HCT116 (cell line): ENCODE data around the gene MPHOSPH10. TPM values are rescaled to one million over a fixed set of nuclear protein-coding genes. Genes with fewer than 3 reads are reported as not detected.

Experiments
- ATAC-seq: fragments of 200-7000 bp; cut with Tn5 transposase; 2 replicates; pipeline ENCODE4 v1.9.1; 2020; ENCODE audit warnings: mild to moderate bottlenecking, moderate library complexity
- BruUV-seq: library from RNA; stranded (reverse); fragments of 400-500 nt; replicated peaks from 2 replicates; lab custom pipeline; 2021; lab: Mats Ljungman, UMichigan
- CTCF ChIA-PET: fragments of 300-600 bp; sonication (Branson Sonifier 250); formaldehyde crosslinking; loops from one replicate; lab custom pipeline; 2021; ENCODE audit warnings: antibody characterized with exemption; lab: Charles Lee
- POLR2A ChIA-PET: fragments of 300-600, 350-600 bp; sonication (Branson Sonifier 250); formaldehyde crosslinking; loops from one replicate; lab custom pipeline; 2021; ENCODE audit warnings: antibody characterized with exemption; lab: Charles Lee
- RAD21 ChIA-PET, 2 experiments: fragments of 300-600 bp; sonication (Branson Sonifier 250); formaldehyde crosslinking; loops; one replicate each; lab custom pipeline; 2023; ENCODE audit warnings: low total read pairs in 2 of 2; ENCODE audit not compliant: uncharacterized antibody in 2 of 2, unreplicated experiment in 2 of 2, low non-redundant PET in 1 of 2; lab: Charles Lee
- DNase-seq: peaks from one replicate; pipeline ENCODE4 v3.0.0-alpha.2; 2010; ENCODE audit warnings: low read depth, low spot score
- H2AFZ ChIP-seq: fragments of 200-600 bp; shearing (Covaris generic), sonication (generic); 2 replicates; pipeline ENCODE4 v1.6.1; 2017; ENCODE audit warnings: low read depth, mixed run types, mixed read lengths, antibody characterized with exemption, low read length; ENCODE audit not compliant: poor library complexity, severe bottlenecking
- H3K27ac ChIP-seq: 2 replicates; pipeline ENCODE4 v1.5.1; 2012; ENCODE audit warnings: low read depth, low read length
- H3K27me3 ChIP-seq: fragments of 200-600 bp; sonication (generic); 2 replicates; pipeline ENCODE4 v1.6.1; 2016; ENCODE audit warnings: mixed run types, low read length, mixed read lengths; ENCODE audit not compliant: insufficient read depth
- H3K36me3 ChIP-seq, 2 experiments: fragments of 200-500 bp in 1 of 2; fragments of 200-600 bp in 1 of 2; sonication (Bioruptor generic) in 1 of 2; sonication (generic) in 1 of 2; 2 replicates each; pipeline versions ENCODE4 v1.5.1 to v1.6.1; 2014 to 2016; ENCODE audit warnings: low read length in 2 of 2, inconsistent platforms in 1 of 2, mixed read lengths in 1 of 2, mixed run types in 1 of 2; ENCODE audit not compliant: insufficient read depth in 2 of 2, control insufficient read depth in 1 of 2
- H3K4me1 ChIP-seq, 2 experiments: fragments of 200-600 bp in 1 of 2; sonication (generic) in 1 of 2; 2 replicates each; pipeline versions ENCODE4 v1.5.1 to v1.6.1; 2012 to 2017; ENCODE audit warnings: low read length in 2 of 2, inconsistent platforms in 1 of 2, mild to moderate bottlenecking in 1 of 2, mixed read lengths in 1 of 2, mixed run types in 1 of 2, moderate library complexity in 1 of 2; ENCODE audit not compliant: insufficient read depth in 2 of 2, control insufficient read depth in 1 of 2
- H3K4me2 ChIP-seq: fragments of 200-600 bp; sonication (generic); 2 replicates; pipeline ENCODE4 v1.6.1; 2017; ENCODE audit warnings: mixed run types, low read length, mixed read lengths
- H3K4me3 ChIP-seq, 2 experiments: fragments of 200-600 bp in 1 of 2; sonication (generic) in 1 of 2; replicated peaks in 1 of 2; 2 replicates each; pipeline ENCODE4 v1.5.1; 2011 to 2016; ENCODE audit warnings: low read length in 2 of 2, control low read depth in 1 of 2, low read depth in 1 of 2, mild to moderate bottlenecking in 1 of 2, mixed read lengths in 1 of 2, mixed run types in 1 of 2
- H3K79me2 ChIP-seq: fragments of 200-600 bp; sonication (generic); 2 replicates; pipeline ENCODE4 v1.6.1; 2017; ENCODE audit warnings: mild to moderate bottlenecking, mixed run types, low read length, moderate library complexity, mixed read lengths; ENCODE audit not compliant: insufficient read depth
- H3K9ac ChIP-seq: fragments of 200-600 bp; sonication (generic); 2 replicates; pipeline ENCODE4 v1.6.1; 2016; ENCODE audit warnings: low read length, mixed read lengths
- H3K9me2 ChIP-seq: fragments of 200-600 bp; sonication (generic), shearing (Covaris generic); 2 replicates; pipeline ENCODE4 v1.6.1; 2017; ENCODE audit warnings: mixed run types, mild to moderate bottlenecking, moderate library complexity; ENCODE audit not compliant: insufficient read depth
- H3K9me3 ChIP-seq, 2 experiments: fragments of 200-500 bp in 1 of 2; fragments of 200-600 bp in 1 of 2; sonication (Bioruptor generic) in 1 of 2; sonication (generic) in 1 of 2; 2 replicates each; pipeline ENCODE4 v1.6.1; 2014 to 2017; ENCODE audit warnings: low read length in 2 of 2, mixed read lengths in 2 of 2, inconsistent platforms in 1 of 2, low read depth in 1 of 2, mild to moderate bottlenecking in 1 of 2, mixed run types in 1 of 2, moderate library complexity in 1 of 2; ENCODE audit not compliant: control insufficient read depth in 1 of 2, insufficient read depth in 1 of 2
- H4K20me1 ChIP-seq: fragments of 200-600 bp; sonication (generic), shearing (Covaris generic); 2 replicates; pipeline ENCODE4 v1.6.1; 2017; ENCODE audit warnings: mixed run types, mild to moderate bottlenecking, moderate library complexity; ENCODE audit not compliant: insufficient read depth
- CBX3 ChIP-seq: IDR thresholded peaks from 2 replicates; pipeline ENCODE4 v1.6.1; 2012; ENCODE audit warnings: low read depth
- CEBPB ChIP-seq: IDR thresholded peaks from 2 replicates; pipeline ENCODE4 v1.6.1; 2012; ENCODE audit warnings: low read depth
- EGR1 ChIP-seq: IDR thresholded peaks from 2 replicates; pipeline ENCODE4 v1.6.1; 2012; ENCODE audit warnings: low read depth
- ELF1 ChIP-seq: IDR thresholded peaks from 2 replicates; pipeline ENCODE4 v1.6.1; 2012; ENCODE audit warnings: low read depth, borderline replicate concordance
- EZH2 ChIP-seq: fragments of 200-600 bp; sonication (generic); IDR thresholded peaks from 2 replicates; pipeline ENCODE4 v1.6.1; 2017; ENCODE audit warnings: antibody characterized with exemption, mixed run types
- EZH2phosphoT487 ChIP-seq: fragments of 200-600 bp; IDR thresholded peaks from 2 replicates; pipeline ENCODE4 v1.6.1; 2018; ENCODE audit warnings: antibody characterized with exemption, borderline replicate concordance
- FOSL1 ChIP-seq: IDR thresholded peaks from 2 replicates; pipeline ENCODE4 v1.6.1; 2012; ENCODE audit warnings: low read depth
- JUND ChIP-seq: IDR thresholded peaks from 2 replicates; pipeline ENCODE4 v1.6.1; 2012
- RAD21 ChIP-seq: IDR thresholded peaks from 2 replicates; pipeline ENCODE4 v1.6.1; 2012; ENCODE audit warnings: low read depth, mild to moderate bottlenecking
- SIN3A ChIP-seq: IDR thresholded peaks from 2 replicates; pipeline ENCODE4 v1.6.1; 2012; ENCODE audit warnings: low read depth
- TCF7L2 ChIP-seq: IDR thresholded peaks from 2 replicates; pipeline ENCODE4 v1.7.0; 2011; ENCODE audit warnings: borderline replicate concordance, inconsistent platforms; ENCODE audit not compliant: insufficient read depth, insufficient read length; ENCODE audit errors: extremely low read depth
- YY1 ChIP-seq: IDR thresholded peaks from 2 replicates; pipeline ENCODE4 v1.6.1; 2011; ENCODE audit warnings: low read length, low read depth, moderate library complexity, mild to moderate bottlenecking; ENCODE audit not compliant: insufficient replicate concordance; ENCODE audit errors: extremely low read depth
- ZFX ChIP-seq: fragments of 450-650 bp; IDR thresholded peaks from 2 replicates; pipeline ENCODE4 v1.6.1; 2017
- intact Hi-C: fragments of 100-400 bp; cut with micrococcal nuclease; formaldehyde crosslinking; loops from 2 replicates; pipeline ENCODE4 v1.10.0; 2022
- total RNA-seq: library from RNA; stranded (reverse); gene quantifications from one replicate; pipeline ENCODE4 v1.2.1, GENCODE V29; 2021; ENCODE audit not compliant: unreplicated experiment
- TF ChIP-seq, protein P1 (sequence below): IDR thresholded peaks from 2 replicates; pipeline ENCODE4 v1.6.1; 2012
- TF ChIP-seq, protein P2 (sequence below): IDR thresholded peaks from 2 replicates; pipeline ENCODE4 v1.6.1; 2011; ENCODE audit warnings: mild to moderate bottlenecking, low read length, moderate library complexity; ENCODE audit not compliant: insufficient replicate concordance; ENCODE audit errors: extremely low read depth
- TF ChIP-seq, protein P3 (sequence below): IDR thresholded peaks from 2 replicates; pipeline ENCODE4 v1.6.1; 2012
- TF ChIP-seq, protein P4 (sequence below), 3 experiments: fragments of 200-600 bp in 1 of 3; sonication (generic) in 1 of 3; IDR thresholded peaks in 2 of 3; conservative IDR thresholded peaks in 1 of 3; 2 replicates each; pipeline ENCODE4 v1.5.1; 2012 to 2017; ENCODE audit warnings: low read depth in 2 of 3, low read length in 2 of 3, antibody characterized with exemption in 1 of 3, borderline replicate concordance in 1 of 3, control low read depth in 1 of 3, mild to moderate bottlenecking in 1 of 3, mixed read lengths in 1 of 3, mixed run types in 1 of 3, moderate library complexity in 1 of 3; ENCODE audit not compliant: insufficient read depth in 1 of 3

Gene MPHOSPH10
- total RNA-seq, 1 experiment from 2014 or later = 36.7 TPM

DNA sequence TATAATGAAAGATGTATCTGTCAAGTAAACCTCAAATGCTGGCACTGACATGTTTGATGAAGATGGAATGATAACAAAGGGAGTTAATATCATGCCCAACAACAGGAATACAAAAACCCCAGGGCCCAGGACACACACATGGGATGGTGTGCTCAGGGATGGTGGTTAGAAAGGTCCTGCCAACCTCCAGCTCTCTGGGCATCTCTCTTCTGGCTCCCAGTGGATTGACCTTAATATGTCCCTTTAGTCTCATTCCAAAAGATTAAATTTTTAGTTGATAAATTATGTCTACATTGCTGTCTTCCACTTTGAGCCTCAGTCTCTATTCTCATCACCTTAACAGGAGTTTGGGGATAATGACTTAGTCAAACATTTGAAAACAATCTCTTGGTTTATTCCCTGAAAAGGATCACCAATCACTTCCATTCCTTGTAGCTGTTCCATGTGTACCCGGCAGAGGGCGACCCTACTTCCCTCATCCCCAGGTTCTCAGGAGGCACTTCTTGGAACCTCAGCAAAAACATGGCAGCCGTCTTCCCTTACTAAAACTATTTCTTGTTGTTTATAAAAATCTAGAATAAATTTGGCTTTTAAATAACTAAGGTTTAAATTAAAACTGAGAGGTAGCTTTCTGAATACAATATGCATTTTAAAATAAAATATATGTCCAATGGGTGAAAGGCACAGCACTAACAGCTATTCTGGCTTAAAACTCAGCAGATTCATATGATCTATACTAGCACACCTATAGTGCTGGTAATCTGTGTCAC lies 30.1 kb upstream of the MPHOSPH10 start:
- Histone ChIP-seq H3K4me1 (peaks cover 0 to 2% of the 10 kb centered on the region in 2 experiments; a peak in 1 of 4 replicates), H3K9me2 (no peaks in the 10 kb centered on the region), H3K27ac (no peak overlapping the region), H3K27me3 (no peaks in the 10 kb centered on the region), H3K9me3 (no peaks in the 10 kb centered on the region), H4K20me1 (no peaks in the 10 kb centered on the region), H3K36me3 (no peaks in the 10 kb centered on the region), H2AFZ (peak overlapping the region; percentile 99), H3K79me2 (no peaks in the 10 kb centered on the region), H3K9ac (no peak overlapping the region), H3K4me3 (no peak overlapping the region), H3K4me2 (peak overlapping the region; percentile 34; the same call in 1 of the 2 replicates)
- intact Hi-C loops = no loop called here
- TF ChIP-seq, protein P1, sequence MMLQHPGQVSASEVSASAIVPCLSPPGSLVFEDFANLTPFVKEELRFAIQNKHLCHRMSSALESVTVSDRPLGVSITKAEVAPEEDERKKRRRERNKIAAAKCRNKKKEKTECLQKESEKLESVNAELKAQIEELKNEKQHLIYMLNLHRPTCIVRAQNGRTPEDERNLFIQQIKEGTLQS = no peak
- TF ChIP-seq SIN3A (no peak), FOSL1 (no peak), CBX3 (peak; percentile 30; the same call in 1 of the 2 replicates), EZH2phosphoT487 (no peak), EGR1 (no peak; the same call in 1 of the 2 replicates), YY1 (peak; percentile 80), ZFX (no peak), JUND (no peak), ELF1 (no peak), EZH2 (no peak), TCF7L2 (no peak), RAD21 (peak; percentile 66), CEBPB (no peak)
- TF ChIP-seq, protein P2, sequence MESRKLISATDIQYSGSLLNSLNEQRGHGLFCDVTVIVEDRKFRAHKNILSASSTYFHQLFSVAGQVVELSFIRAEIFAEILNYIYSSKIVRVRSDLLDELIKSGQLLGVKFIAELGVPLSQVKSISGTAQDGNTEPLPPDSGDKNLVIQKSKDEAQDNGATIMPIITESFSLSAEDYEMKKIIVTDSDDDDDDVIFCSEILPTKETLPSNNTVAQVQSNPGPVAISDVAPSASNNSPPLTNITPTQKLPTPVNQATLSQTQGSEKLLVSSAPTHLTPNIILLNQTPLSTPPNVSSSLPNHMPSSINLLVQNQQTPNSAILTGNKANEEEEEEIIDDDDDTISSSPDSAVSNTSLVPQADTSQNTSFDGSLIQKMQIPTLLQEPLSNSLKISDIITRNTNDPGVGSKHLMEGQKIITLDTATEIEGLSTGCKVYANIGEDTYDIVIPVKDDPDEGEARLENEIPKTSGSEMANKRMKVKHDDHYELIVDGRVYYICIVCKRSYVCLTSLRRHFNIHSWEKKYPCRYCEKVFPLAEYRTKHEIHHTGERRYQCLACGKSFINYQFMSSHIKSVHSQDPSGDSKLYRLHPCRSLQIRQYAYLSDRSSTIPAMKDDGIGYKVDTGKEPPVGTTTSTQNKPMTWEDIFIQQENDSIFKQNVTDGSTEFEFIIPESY = no peak
- TF ChIP-seq, protein P3, sequence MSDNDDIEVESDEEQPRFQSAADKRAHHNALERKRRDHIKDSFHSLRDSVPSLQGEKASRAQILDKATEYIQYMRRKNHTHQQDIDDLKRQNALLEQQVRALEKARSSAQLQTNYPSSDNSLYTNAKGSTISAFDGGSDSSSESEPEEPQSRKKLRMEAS = 0 out of 2 replicates have a peak, but pooled peaks have one; percentile 15
- TF ChIP-seq, protein P4, sequence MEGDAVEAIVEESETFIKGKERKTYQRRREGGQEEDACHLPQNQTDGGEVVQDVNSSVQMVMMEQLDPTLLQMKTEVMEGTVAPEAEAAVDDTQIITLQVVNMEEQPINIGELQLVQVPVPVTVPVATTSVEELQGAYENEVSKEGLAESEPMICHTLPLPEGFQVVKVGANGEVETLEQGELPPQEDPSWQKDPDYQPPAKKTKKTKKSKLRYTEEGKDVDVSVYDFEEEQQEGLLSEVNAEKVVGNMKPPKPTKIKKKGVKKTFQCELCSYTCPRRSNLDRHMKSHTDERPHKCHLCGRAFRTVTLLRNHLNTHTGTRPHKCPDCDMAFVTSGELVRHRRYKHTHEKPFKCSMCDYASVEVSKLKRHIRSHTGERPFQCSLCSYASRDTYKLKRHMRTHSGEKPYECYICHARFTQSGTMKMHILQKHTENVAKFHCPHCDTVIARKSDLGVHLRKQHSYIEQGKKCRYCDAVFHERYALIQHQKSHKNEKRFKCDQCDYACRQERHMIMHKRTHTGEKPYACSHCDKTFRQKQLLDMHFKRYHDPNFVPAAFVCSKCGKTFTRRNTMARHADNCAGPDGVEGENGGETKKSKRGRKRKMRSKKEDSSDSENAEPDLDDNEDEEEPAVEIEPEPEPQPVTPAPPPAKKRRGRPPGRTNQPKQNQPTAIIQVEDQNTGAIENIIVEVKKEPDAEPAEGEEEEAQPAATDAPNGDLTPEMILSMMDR (IDR thresholded peaks at IDR 0.05 in 2 of 3, conservative IDR thresholded peaks at IDR 0.05 in 1 of 3; ENCODE audit: borderline replicate concordance in 1 of 3, insufficient read depth in 1 of 3, low read depth in 2 of 3, low read length in 2 of 3) = peak; percentile 59 to 81 (median 68); a peak in 5 of 6 replicates
- ChIA-PET RAD21 (interaction anchor here in 1 of 2 experiments (1.1 kb wide), 1 partner anchor 55 kb away, joined by 6 read pairs; no protein-coding TSS in a partner anchor), POLR2A (interaction anchor here (0.6 to 1.2 kb wide), 4 partner anchors 14 to 771 kb away, joined by 3 to 4 read pairs (median 4); partner anchors contain the start of genes MPHOSPH10 and NAGK), CTCF (interaction anchor here (0.6 to 2.7 kb wide), 19 partner anchors 9 to 1349 kb away, joined by 3 to 17 read pairs (median 5); partner anchors contain the start of genes NAGK and ZNF638)
- no TSS peak for BruUV-seq
- ATAC-seq (peak; percentile 99), DNase-seq (peak; percentile 51)
